Prostate gland (tissue), 2 donors: ENCODE results near the gene SEMA6B. TPM values are rescaled to one million over a fixed set of nuclear protein-coding genes. Genes with fewer than 3 reads are reported as not detected.

Source experiments
- DNase-seq: peaks from one replicate; pipeline ENCODE4 v3.0.0-alpha.2; 2019; ENCODE audit warnings: low spot score
- H3K27ac ChIP-seq, 2 donors: fragments of 200-600 bp; sonication (generic); 2 replicates each; pipeline ENCODE4 v1.5.1; 2017 to 2019
- H3K27me3 ChIP-seq: fragments of 200-600 bp; sonication (generic); replicated peaks from 2 replicates; pipeline ENCODE4 v1.5.1; 2019; ENCODE audit not compliant: insufficient read depth
- H3K36me3 ChIP-seq, 2 donors: fragments of 200-600 bp; sonication (generic); 1 replicate in 1 of 2; 2 replicates in 1 of 2; pipeline versions ENCODE4 v1.5.1 to v1.8.1; 2017 to 2019
- H3K4me1 ChIP-seq: fragments of 200-600 bp; sonication (generic); replicated peaks from 2 replicates; pipeline ENCODE4 v1.5.1; 2019
- H3K4me3 ChIP-seq, 2 donors: fragments of 200-600 bp; sonication (generic); 2 replicates each; pipeline ENCODE4 v1.5.1; 2017 to 2019
- H3K9me3 ChIP-seq: fragments of 200-600 bp; sonication (generic); 2 replicates; pipeline ENCODE4 v1.5.1; 2017
- POLR2A ChIP-seq: fragments of 450-650 bp; IDR thresholded peaks from one replicate; pipeline ENCODE4 v1.6.1; 2016; ENCODE audit warnings: antibody characterized with exemption, mild to moderate bottlenecking
- POLR2AphosphoS5 ChIP-seq: sonication (generic); formaldehyde crosslinking; IDR thresholded peaks from one replicate; pipeline ENCODE4 v1.6.1; 2017; ENCODE audit warnings: antibody characterized with exemption
- WGBS: methylation state at CpG from one replicate; pipeline ENCODE4 v1.1.5; 2018; 5-methylcytosine and 5-hydroxymethylcytosine counted together
- intact Hi-C: fragments of 100-400 bp; cut with DNase I; formaldehyde crosslinking; loops from one replicate; pipeline ENCODE4 v1.14.2; 2022
- total RNA-seq, 2 donors: library from RNA; depleted of rRNA; stranded (reverse); fragments of >200 nt; gene quantifications; one replicate each; pipeline ENCODE4 v1.1.0, GENCODE V29; 2016
- TF ChIP-seq, protein P1 (sequence below), 4 experiments: fragments of 200-600 bp in 2 of 4; fragments of 450-650 bp in 2 of 4; sonication (generic) in 2 of 4; IDR thresholded peaks; 1 replicate in 3 of 4; 2 replicates in 1 of 4; pipeline ENCODE4 v1.5.1; 2016 to 2019; ENCODE audit warnings: antibody characterized with exemption in 4 of 4, mild to moderate bottlenecking in 2 of 4, moderate library complexity in 2 of 4

The SEMA6B gene
- total RNA-seq, 2 donors from 2014 or later, result 4.3 to 7.8 TPM

DNA sequence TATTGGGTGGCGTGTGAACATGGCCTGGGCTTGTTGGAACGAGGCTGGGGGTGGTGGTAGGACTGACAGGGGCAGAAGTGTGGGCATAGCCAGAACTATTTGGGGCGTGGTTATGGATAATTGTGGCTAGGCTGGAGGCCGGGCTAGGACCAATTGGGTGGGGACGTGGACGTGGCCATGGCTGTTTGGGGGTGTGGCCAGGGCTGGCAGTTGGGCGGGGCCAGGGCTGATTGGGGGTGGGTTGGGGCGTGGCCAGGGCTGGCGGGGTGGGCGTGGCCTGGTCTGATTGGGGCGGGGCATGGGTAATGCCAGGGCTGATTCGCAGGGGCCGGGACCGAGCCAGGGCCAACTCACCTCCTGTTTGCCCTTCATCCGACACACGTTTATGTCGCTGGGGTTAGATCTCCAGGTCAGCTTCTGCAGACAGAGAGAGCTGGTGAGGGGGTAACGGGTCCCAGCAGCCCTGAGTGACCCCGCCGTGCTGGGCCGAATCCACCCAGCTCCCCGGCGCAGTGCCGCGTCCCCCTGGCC, 2.8 kb downstream of the SEMA6B start:
- intact Hi-C loops, result no loop called here
- H3K4me3 ChIP-seq, result no peak overlapping the region

DNA sequence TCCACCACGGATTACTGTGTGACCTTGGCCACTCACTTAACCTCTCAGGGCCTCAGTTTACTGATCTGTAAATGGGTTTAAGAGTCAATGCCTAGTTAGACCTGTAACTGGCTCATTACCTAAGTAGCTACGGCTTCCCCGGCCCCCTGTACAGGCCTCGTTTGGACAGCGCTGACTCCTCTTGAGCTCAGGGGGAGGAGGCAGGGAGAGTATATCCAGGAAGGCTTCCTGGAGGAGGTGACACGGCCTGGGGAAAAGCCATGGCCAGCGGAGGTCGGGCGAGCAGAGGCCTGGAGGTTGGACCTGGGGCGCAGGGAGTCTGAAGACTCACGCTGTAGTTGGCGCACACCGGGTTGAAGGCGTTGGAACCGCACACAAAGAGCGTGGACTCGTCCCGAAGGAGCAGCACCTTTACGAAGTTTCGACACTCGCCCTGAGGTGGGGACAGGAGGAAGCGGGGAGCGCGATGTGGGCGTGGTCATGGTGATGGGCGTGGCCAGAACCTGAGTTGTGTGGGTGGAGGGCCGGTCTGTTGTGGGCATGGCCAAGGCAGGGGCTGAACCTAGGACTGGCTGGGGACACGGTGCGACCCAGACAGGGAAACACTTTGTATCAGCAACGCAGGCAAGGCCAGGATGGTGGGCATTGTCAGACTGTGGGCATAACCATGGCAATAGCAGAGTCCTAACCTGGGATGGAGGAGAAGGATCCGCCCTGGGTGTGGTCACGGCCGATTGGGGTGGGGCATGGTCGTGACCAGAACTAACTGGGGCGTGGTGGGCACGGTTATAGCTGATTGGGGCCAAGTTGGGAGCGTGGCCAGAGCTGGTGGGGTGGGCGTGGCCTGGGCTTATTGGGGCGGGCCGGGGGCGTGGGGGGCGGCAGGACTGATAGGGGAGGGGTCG, 3.6 kb downstream of the SEMA6B start:
- H3K4me1 ChIP-seq, result no peaks in the 10 kb centered on the region
- no peak overlapping the region for H3K4me3 ChIP-seq
- H3K9me3 ChIP-seq, result no peaks in the 10 kb centered on the region
- intact Hi-C loops, result no loop called here
- 77% methylated on average over 43 of the region's 43 CpGs for WGBS
- no peak overlapping the region for H3K27ac ChIP-seq
- DNase-seq, result no peak
- H3K27me3 ChIP-seq, result no peaks in the 10 kb centered on the region
- no peaks in the 10 kb centered on the region for H3K36me3 ChIP-seq
- TF ChIP-seq, protein P1, sequence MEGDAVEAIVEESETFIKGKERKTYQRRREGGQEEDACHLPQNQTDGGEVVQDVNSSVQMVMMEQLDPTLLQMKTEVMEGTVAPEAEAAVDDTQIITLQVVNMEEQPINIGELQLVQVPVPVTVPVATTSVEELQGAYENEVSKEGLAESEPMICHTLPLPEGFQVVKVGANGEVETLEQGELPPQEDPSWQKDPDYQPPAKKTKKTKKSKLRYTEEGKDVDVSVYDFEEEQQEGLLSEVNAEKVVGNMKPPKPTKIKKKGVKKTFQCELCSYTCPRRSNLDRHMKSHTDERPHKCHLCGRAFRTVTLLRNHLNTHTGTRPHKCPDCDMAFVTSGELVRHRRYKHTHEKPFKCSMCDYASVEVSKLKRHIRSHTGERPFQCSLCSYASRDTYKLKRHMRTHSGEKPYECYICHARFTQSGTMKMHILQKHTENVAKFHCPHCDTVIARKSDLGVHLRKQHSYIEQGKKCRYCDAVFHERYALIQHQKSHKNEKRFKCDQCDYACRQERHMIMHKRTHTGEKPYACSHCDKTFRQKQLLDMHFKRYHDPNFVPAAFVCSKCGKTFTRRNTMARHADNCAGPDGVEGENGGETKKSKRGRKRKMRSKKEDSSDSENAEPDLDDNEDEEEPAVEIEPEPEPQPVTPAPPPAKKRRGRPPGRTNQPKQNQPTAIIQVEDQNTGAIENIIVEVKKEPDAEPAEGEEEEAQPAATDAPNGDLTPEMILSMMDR (IDR thresholded peaks at IDR 0.05), result no peak
- TF ChIP-seq POLR2A, result no peak

More for the DNA sequence above, 2.8 kb downstream of the SEMA6B start:
- H3K9me3 ChIP-seq, result no peaks in the 10 kb centered on the region
- DNase-seq, result no peak
- no peaks in the 10 kb centered on the region for H3K4me1 ChIP-seq
- TF ChIP-seq, protein P1 (IDR thresholded peaks at IDR 0.05), result no peak
- H3K36me3 ChIP-seq, result no peaks in the 10 kb centered on the region
- H3K27me3 ChIP-seq, result no peaks in the 10 kb centered on the region
- H3K27ac ChIP-seq, result no peak overlapping the region
- WGBS, result 87% methylated on average over 21 of the region's 25 CpGs

DNA sequence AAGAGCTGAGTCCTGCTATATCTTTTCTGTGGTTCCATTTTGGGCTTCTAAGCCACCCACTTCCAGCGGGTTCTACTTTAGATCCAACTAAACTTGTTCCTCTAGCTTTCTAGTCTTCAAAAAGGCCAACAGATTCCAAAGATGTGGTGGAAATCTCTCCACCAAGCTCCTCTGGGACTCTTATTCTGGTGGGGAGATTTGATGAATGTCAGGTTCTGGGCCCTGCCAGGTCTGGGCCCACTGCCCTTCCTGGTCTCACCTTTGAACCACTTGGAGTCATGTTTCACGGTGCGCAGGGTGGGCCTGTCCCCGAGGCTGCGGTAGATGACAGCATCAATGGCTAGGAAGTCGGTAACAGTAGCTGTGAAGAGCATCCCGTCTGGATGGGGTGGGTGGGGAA, 4.8 kb downstream of the SEMA6B start:
- no peaks in the 10 kb centered on the region for H3K9me3 ChIP-seq
- no peak for DNase-seq
- H3K36me3 ChIP-seq, result no peaks in the 10 kb centered on the region
- 67% methylated on average over 7 of the region's 7 CpGs for WGBS
- no peak overlapping the region for H3K27ac ChIP-seq
- H3K27me3 ChIP-seq, result no peaks in the 10 kb centered on the region
- H3K4me1 ChIP-seq, result no peaks in the 10 kb centered on the region
- intact Hi-C loops, result no loop called here
- TF ChIP-seq, protein P1 (IDR thresholded peaks at IDR 0.05), result no peak
- TF ChIP-seq POLR2A (no peak), POLR2AphosphoS5 (no peak)
- H3K4me3 ChIP-seq, result no peak overlapping the region

DNA sequence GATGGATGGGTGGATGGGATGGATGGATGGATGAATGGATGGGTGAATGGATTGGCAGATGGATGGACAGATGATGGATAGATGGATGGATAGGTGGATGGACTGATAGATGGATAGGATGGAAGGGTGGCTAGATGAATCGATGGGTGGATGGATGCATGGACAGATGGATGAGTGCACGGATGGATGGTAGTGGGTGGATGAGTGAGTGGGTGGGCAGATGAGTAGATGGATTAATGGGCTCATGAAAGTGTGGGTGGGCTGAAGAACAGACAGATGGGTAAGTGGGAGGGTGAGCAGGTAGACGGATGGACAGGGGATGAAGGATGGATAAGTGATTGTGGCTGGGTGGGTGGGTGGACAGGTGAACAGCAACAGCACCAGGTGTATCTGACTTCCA, 5.7 kb downstream of the SEMA6B start:
- no peaks in the 10 kb centered on the region for H3K36me3 ChIP-seq
- H3K4me1 ChIP-seq, result no peaks in the 10 kb centered on the region
- WGBS, result 71% methylated on average over 3 of the region's 3 CpGs
- intact Hi-C loops, result no loop called here
- H3K9me3 ChIP-seq, result no peaks in the 10 kb centered on the region
- no peak for DNase-seq
- no peak overlapping the region for H3K27ac ChIP-seq
- no peak overlapping the region for H3K4me3 ChIP-seq
- TF ChIP-seq POLR2AphosphoS5 (no peak), POLR2A (no peak)
- TF ChIP-seq, protein P1 (IDR thresholded peaks at IDR 0.05), result no peak
- no peaks in the 10 kb centered on the region for H3K27me3 ChIP-seq
